Calu3 (cell line): ENCODE data around the gene CPLANE1. TPM values are rescaled to one million over a fixed set of nuclear protein-coding genes. Genes with fewer than 3 reads are reported as not detected.
"Not testable (repeated sequence)": the region's sequence is repeated elsewhere in the genome, so short reads cannot be mapped to it uniquely, and the experiment has no call there.

Source experiments
- BruUV-seq: library from RNA; stranded (reverse); fragments of 400-500 nt; replicated peaks from 2 replicates; lab custom pipeline; 2021; lab: Mats Ljungman, UMichigan
- CTCF ChIA-PET: fragments of 300-600 bp; sonication (Branson Sonifier 250); formaldehyde crosslinking; loops from one replicate; lab custom pipeline; 2022; ENCODE audit warnings: antibody characterized with exemption; lab: Charles Lee
- DNase-seq: peaks from one replicate; pipeline ENCODE4 v3.0.0; 2022
- H3K27ac Mint-ChIP-seq: one replicate; pipeline ENCODE4 v1.8.0; 2022; ENCODE audit warnings: mixed read lengths; ENCODE audit not compliant: unreplicated experiment
- H3K27me3 Mint-ChIP-seq: one replicate; pipeline ENCODE4 v1.8.0; 2022; ENCODE audit warnings: mixed read lengths; ENCODE audit not compliant: unreplicated experiment
- H3K36me3 Mint-ChIP-seq: one replicate; pipeline ENCODE4 v1.8.0; 2022; ENCODE audit warnings: mild to moderate bottlenecking, moderate library complexity, mixed read lengths; ENCODE audit not compliant: insufficient read depth, unreplicated experiment
- H3K4me1 Mint-ChIP-seq: one replicate; pipeline ENCODE4 v1.8.0; 2022; ENCODE audit warnings: mild to moderate bottlenecking, low read depth, mixed read lengths; ENCODE audit not compliant: unreplicated experiment
- H3K4me3 Mint-ChIP-seq: one replicate; pipeline ENCODE4 v1.8.0; 2022; ENCODE audit warnings: mild to moderate bottlenecking, low read depth, moderate library complexity, mixed read lengths; ENCODE audit not compliant: unreplicated experiment
- H3K9me3 Mint-ChIP-seq: one replicate; pipeline ENCODE4 v1.8.0; 2022; ENCODE audit warnings: low read depth, mixed read lengths; ENCODE audit not compliant: unreplicated experiment
- CTCF ChIP-seq: fragments of 200-600 bp; IDR thresholded peaks from one replicate; pipeline ENCODE4 v1.8.0; 2022; ENCODE audit warnings: antibody characterized with exemption; ENCODE audit not compliant: unreplicated experiment
- intact Hi-C: fragments of 100-400 bp; cut with micrococcal nuclease; formaldehyde crosslinking; loops from one replicate; pipeline ENCODE4 v1.10.0; 2022; ENCODE audit not compliant: unreplicated experiment
- total RNA-seq: library from RNA; stranded (reverse); gene quantifications from 2 replicates; pipeline ENCODE4 v1.2.3, GENCODE V29; 2022

CPLANE1 gene
- total RNA-seq, 1 experiment from 2014 or later, result 12.1 TPM

DNA sequence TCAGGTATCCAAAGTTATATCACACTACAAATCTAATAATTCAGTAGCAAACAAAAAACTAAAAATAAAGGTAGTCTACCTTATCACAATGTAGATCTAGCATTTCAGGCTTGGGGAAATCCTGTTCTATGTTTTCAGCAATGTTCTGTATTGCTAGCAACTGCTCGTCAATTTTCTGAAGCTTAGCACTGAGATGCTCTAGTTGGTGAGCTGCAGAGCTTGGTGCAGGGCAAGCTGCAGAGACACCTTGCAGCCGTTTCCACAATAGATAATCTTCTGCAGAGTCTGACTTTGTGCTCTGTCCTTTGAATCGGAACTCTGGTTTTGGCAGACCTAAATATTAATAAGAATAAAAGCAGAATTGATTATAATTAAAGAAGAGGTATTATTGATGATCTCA lies 95.5 kb downstream of the CPLANE1 start:
- no peak for DNase-seq
- CTCF ChIA-PET, result interaction anchor here (1.1 kb wide), 1 partner anchor 416 kb away, joined by 3 read pairs; no protein-coding TSS in a partner anchor
- no peaks in the 10 kb centered on the region for H3K4me1 Mint-ChIP-seq
- no peak overlapping the region for H3K27ac Mint-ChIP-seq
- no TSS peak for BruUV-seq
- H3K9me3 Mint-ChIP-seq, result no peaks in the 10 kb centered on the region
- H3K36me3 Mint-ChIP-seq, result no peaks in the 10 kb centered on the region
- no peak for TF ChIP-seq CTCF
- intact Hi-C loops, result no loop called here
- no peaks in the 10 kb centered on the region for H3K27me3 Mint-ChIP-seq
- H3K4me3 Mint-ChIP-seq, result no peak overlapping the region

GRCh38 chr5:37146896-37147295 lies 102.3 kb downstream of the CPLANE1 start:
- Mint-ChIP-seq H3K27me3 (no peaks in the 10 kb centered on the region), H3K9me3 (peaks cover 3% of the 10 kb centered on the region), H3K4me1 (no peaks in the 10 kb centered on the region), H3K4me3 (no peak overlapping the region), H3K36me3 (no peaks in the 10 kb centered on the region), H3K27ac (no peak overlapping the region)
- TF ChIP-seq CTCF, result no peak
- CTCF ChIA-PET, result no interaction called here
- intact Hi-C loops, result no loop called here
- BruUV-seq, result no TSS peak
- DNase-seq, result no peak

DNA sequence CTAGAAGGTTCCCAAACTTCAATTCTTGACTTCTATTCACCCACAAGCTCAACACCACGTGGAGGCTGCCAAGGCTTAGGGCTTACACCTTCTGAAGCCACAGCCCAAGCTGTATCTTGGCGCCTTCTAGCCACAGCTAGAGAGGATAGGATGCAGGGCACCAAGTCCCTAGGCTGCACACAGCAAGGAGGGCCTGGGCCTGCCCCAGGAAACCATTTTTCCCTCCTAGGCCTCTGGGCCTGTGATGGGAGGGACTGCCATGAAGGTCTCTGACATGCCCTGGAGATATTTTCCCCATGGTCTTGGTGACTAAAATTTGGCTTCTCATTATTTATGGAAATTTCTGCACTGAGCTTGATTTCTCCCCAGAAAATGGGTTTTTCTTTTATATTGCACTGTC lies 112.5 kb downstream of the CPLANE1 start:
- H3K36me3 Mint-ChIP-seq, result peaks cover 8% of the 10 kb centered on the region
- H3K4me1 Mint-ChIP-seq, result peaks cover 9% of the 10 kb centered on the region
- H3K9me3 Mint-ChIP-seq, result peaks cover 12% of the 10 kb centered on the region

DNA sequence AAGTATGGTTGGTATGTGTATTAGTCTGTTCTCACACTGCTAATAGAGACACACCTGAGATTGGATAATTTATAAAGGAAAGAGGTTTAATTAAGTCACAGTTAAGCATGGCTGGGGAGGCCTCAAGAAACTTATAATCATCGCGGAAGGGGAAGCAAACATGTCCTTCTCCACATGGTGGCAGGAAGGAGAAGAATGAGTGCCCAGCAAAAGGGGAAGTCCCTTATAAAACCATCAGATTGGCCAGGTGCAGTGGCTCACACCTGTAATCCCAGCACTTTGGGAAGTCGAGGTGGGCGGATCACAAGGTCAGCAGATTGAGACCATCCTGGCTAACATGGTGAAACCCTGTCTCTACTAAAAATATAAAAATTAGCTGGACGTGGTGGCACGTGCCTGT lies 113.9 kb downstream of the CPLANE1 start:
- H3K4me1 Mint-ChIP-seq, DNase-seq, H3K27me3 Mint-ChIP-seq, H3K4me3 Mint-ChIP-seq, intact Hi-C loops, H3K36me3 Mint-ChIP-seq, BruUV-seq, H3K27ac Mint-ChIP-seq: not testable (repeated sequence)
- CTCF ChIA-PET, result interaction anchor here (0.9 kb wide), 1 partner anchor 18 kb away, joined by 3 read pairs; no protein-coding TSS in a partner anchor
- H3K9me3 Mint-ChIP-seq, result peaks cover 12% of the 10 kb centered on the region

More for the DNA sequence above, 112.5 kb downstream of the CPLANE1 start:
- no peaks in the 10 kb centered on the region for H3K27me3 Mint-ChIP-seq
- no TSS peak for BruUV-seq
- no peak for TF ChIP-seq CTCF
- CTCF ChIA-PET, result no interaction called here
- intact Hi-C loops, result no loop called here
- DNase-seq, result no peak
- H3K4me3 Mint-ChIP-seq, result no peak overlapping the region
- no peak overlapping the region for H3K27ac Mint-ChIP-seq

DNA sequence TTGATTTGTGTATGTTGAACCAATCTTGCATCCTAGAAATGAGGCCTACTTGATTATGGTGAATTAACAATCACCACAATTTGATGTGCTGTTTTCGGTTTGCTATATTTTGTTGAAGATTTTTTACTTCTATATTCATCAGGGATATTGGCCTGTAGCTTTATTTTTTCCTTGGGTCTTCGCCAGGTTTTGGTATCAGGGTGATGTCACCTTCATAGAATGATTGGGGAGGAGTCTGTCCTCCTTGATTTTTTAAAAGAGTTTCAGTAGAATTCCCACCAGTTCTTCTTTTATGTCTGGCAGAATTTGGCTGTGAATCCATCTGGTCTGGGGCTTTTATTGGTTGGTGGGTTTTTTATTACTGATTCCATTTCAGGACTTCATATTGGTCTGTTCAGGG lies 115.2 kb downstream of the CPLANE1 start:
- intact Hi-C loops, result no loop called here
- H3K4me1 Mint-ChIP-seq, result peaks cover 9% of the 10 kb centered on the region
- H3K36me3 Mint-ChIP-seq, result peaks cover 8% of the 10 kb centered on the region
- peak; percentile 8 for DNase-seq
- no TSS peak for BruUV-seq
- no peaks in the 10 kb centered on the region for H3K27me3 Mint-ChIP-seq
- TF ChIP-seq CTCF, result no peak
- CTCF ChIA-PET, result interaction anchor here (0.7 kb wide), 1 partner anchor 260 kb away, joined by 6 read pairs; no protein-coding TSS in a partner anchor
- peaks cover 12% of the 10 kb centered on the region for H3K9me3 Mint-ChIP-seq
- H3K4me3 Mint-ChIP-seq, result no peak overlapping the region
- H3K27ac Mint-ChIP-seq, result no peak overlapping the region
